Heart right ventricle (tissue), 16 donors: ENCODE results near the gene CCDC184. TPM values are rescaled to one million over a fixed set of nuclear protein-coding genes. Genes with fewer than 3 reads are reported as not detected.

Source experiments
- ATAC-seq, 8 donors: fragments of 200-7000 bp; cut with Tn5 transposase; one replicate each; pipeline ENCODE4 v1.9.1; 2020; ENCODE audit warnings: mild to moderate bottlenecking in 8 of 8, moderate library complexity in 8 of 8, moderate number of reproducible peaks in 1 of 8
- DNase-seq, 2 donors: peaks; one replicate each; pipeline ENCODE4 v3.0.0-alpha.2; 2020
- H3K27ac ChIP-seq, 10 donors: fragments of 200-600 bp; sonication (generic) in 2 of 10; one replicate each; pipeline versions ENCODE4 v1.5.0 to v1.8.0; 2020 to 2022; ENCODE audit warnings: mild to moderate bottlenecking in 3 of 10
- H3K27me3 ChIP-seq, 7 donors: fragments of 200-600 bp; one replicate each; pipeline ENCODE4 v1.8.0; 2021 to 2022; ENCODE audit warnings: mild to moderate bottlenecking in 2 of 7
- H3K36me3 ChIP-seq, 9 donors: fragments of 200-600 bp; sonication (generic) in 1 of 9; one replicate each; pipeline versions ENCODE4 v1.5.0 to v1.8.0; 2020 to 2022; ENCODE audit warnings: mild to moderate bottlenecking in 2 of 9
- H3K4me1 ChIP-seq, 9 donors: fragments of 200-600 bp; sonication (generic) in 1 of 9; one replicate each; pipeline versions ENCODE4 v1.5.0 to v1.8.0; 2020 to 2022; ENCODE audit warnings: mild to moderate bottlenecking in 4 of 9
- H3K4me3 ChIP-seq, 10 donors: fragments of 200-600 bp; sonication (generic) in 2 of 10; one replicate each; pipeline versions ENCODE4 v1.5.0 to v1.8.0; 2020 to 2022; ENCODE audit warnings: mild to moderate bottlenecking in 7 of 10, moderate library complexity in 2 of 10
- H3K9me3 ChIP-seq, 11 donors: fragments of 200-600 bp in 10 of 11; sonication (generic) in 2 of 11; one replicate each; pipeline versions ENCODE4 v1.5.0 to v1.8.0; 2013 to 2022; ENCODE audit warnings: mild to moderate bottlenecking in 2 of 11, control low read depth in 1 of 11, moderate library complexity in 1 of 11
- CTCF ChIP-seq, 9 donors: fragments of 200-600 bp; sonication (generic) in 2 of 9; IDR thresholded peaks; one replicate each; pipeline versions ENCODE4 v1.5.0 to v1.8.0; 2021 to 2022; ENCODE audit warnings: antibody characterized with exemption in 9 of 9, mild to moderate bottlenecking in 5 of 9, moderate library complexity in 1 of 9
- WGBS, 2 donors: extraction: QIAGEN DNeasy Blood & Tissue Kit; methylation state at CpG; one replicate each; pipeline ENCODE4 v1.1.7; 2013; ENCODE audit warnings: inconsistent platforms in 1 of 2; 5-methylcytosine and 5-hydroxymethylcytosine counted together
- intact Hi-C, 10 donors: fragments of 100-400 bp; cut with DNase I; formaldehyde crosslinking; loops; one replicate each; pipeline versions ENCODE4 v1.11.1 to v1.14.2; 2022
- polyA plus RNA-seq, 2 donors: library from polyadenylated mRNA; stranded (reverse); fragments of 200-250 nt; gene quantifications; one replicate each; pipeline ENCODE4 v1.2.3, GENCODE V29; 2013
- total RNA-seq, 10 donors: library from RNA; stranded (reverse); fragmentation: NEBNext Ultra II Directional in 3 of 10; extraction: Animal tissue kit (Norgen Biotek cat#: 25700) in 3 of 10; gene quantifications; one replicate each; pipeline versions ENCODE4 v1.2.1 to v1.2.4, GENCODE V29; 2021 to 2023
- donor health status: Arrhythmogenic right ventricular cardiomyopathy.
- donor health status: ischemic (EF 13 %, LVEDD 7.1; RV severe dilation, severe dysfunction).
- donor health status: healthy with polysubstance abuse.
- donor health status: DM: no; HTN: yes; CAD: no.
- donor health status: DM: no; HTN: no; CAD: no.
- donor health status: ischemic (EF 25% LVEDD 6.9; RV normal size, moderate dysfunction).
- donor health status: ischemic (EF 25% LVEDD 5.7; RV mildly dilated, moderate dysfunction).
- donor health status: healthy.
- donor health status: DM: yes; HTN: yes; CAD: no.
- donor health status: Ischemic cardiomyopathy.
- donor health status: ischemic (EF 35%, LVEDD 5.7; RV mildly dilated, moderate dysfunction).
- donor health status: nonischemic (EF 11% LVEDD 7.7; RV severe dilation, severe dysfunction).
- donor health status: DM: yes; HTN: yes; CAD: no.
- donor health status: PGD.
- donor health status: ischemic (EF 29% LVEDD 5.4; RV normal size, mild dysfunction).
- donor health status: nonischemic (EF 23%, LVEDD 6.1; RV moderate dilation, normal function).

The CCDC184 gene
- total and polyA plus RNA-seq, 12 donors: 0.11 to 1.5 (median 0.49) TPM

- WGBS, 2 donors: 31 to 50% methylated on average over 2 of the region's 2 CpGs
- Histone ChIP-seq H3K4me1 (peaks cover 0 to 23% (median 9%) of the 10 kb centered on the region in 9 donors), H3K4me3 (no peak overlapping the region), H3K27ac (no peak overlapping the region), H3K27me3 (peaks cover 0 to 4% (median 0%) of the 10 kb centered on the region in 7 donors), H3K36me3 (no peaks in the 10 kb centered on the region), H3K9me3 (no peaks in the 10 kb centered on the region)
- ATAC-seq (no peak), DNase-seq (peak in 1 of 2 donors; percentile 33)
- TF ChIP-seq CTCF (IDR thresholded peaks at IDR 0.05): no peak
- intact Hi-C loops: loop anchor here in 9 of 10 donors (5.0 to 10.0 kb wide), 5 partner anchors 64 to 256 kb away; partner anchors contain the start of genes TMEM106C (in 2 of the 9) and VDR (in 1 of the 9)
Observed at GRCh38 chr12:48160807-48161206, 22.6 kb upstream of the CCDC184 start.

GRCh38 chr12:48163150-48163747 is 20.2 kb upstream of the CCDC184 start:
- Histone ChIP-seq H3K4me1 (peaks cover 0 to 6% (median 0%) of the 10 kb centered on the region in 9 donors), H3K9me3 (no peaks in the 10 kb centered on the region), H3K27ac (no peak overlapping the region), H3K4me3 (no peak overlapping the region), H3K27me3 (peaks cover 0 to 16% (median 0%) of the 10 kb centered on the region in 7 donors), H3K36me3 (no peaks in the 10 kb centered on the region)
- no peak for TF ChIP-seq CTCF (IDR thresholded peaks at IDR 0.05)
- WGBS, 2 donors: 55 to 71% methylated on average over 5 of the region's 5 CpGs
- ATAC-seq (no peak), DNase-seq (no peak)
- intact Hi-C loops: loop anchor here (2.0 to 10.0 kb wide), 6 partner anchors 66 to 258 kb away; partner anchors contain the start of genes TMEM106C (in 2 of the 10) and VDR (in 1 of the 10)

GRCh38 chr12:48164451-48164850 is 19.0 kb upstream of the CCDC184 start:
- no peaks in the 10 kb centered on the region for H3K36me3 ChIP-seq
- DNase-seq (no peak), ATAC-seq (no peak)
- H3K9me3 ChIP-seq: no peaks in the 10 kb centered on the region
- H3K4me3 ChIP-seq: no peak overlapping the region
- H3K27ac ChIP-seq: no peak overlapping the region
- 76 to 84% methylated on average over 2 of the region's 2 CpGs for WGBS, 2 donors
- no peak for TF ChIP-seq CTCF (IDR thresholded peaks at IDR 0.05)
- intact Hi-C loops: loop anchor here in 9 of 10 donors (2.0 to 10.0 kb wide), 6 partner anchors 67 to 260 kb away; partner anchors contain the start of genes TMEM106C (in 2 of the 9) and VDR (in 1 of the 9)
- H3K4me1 ChIP-seq: peaks cover 0 to 5% (median 0%) of the 10 kb centered on the region in 9 donors
- H3K27me3 ChIP-seq: peaks cover 0 to 19% (median 0%) of the 10 kb centered on the region in 7 donors

GRCh38 chr12:48165089-48165981 is 18.1 kb upstream of the CCDC184 start:
- H3K4me1 ChIP-seq: peaks cover 0 to 5% (median 0%) of the 10 kb centered on the region in 9 donors
- H3K27ac ChIP-seq: no peak overlapping the region
- H3K36me3 ChIP-seq: no peaks in the 10 kb centered on the region
- intact Hi-C loops: loop anchor here in 5 of 10 donors (1.0 to 10.0 kb wide), 6 partner anchors 63 to 261 kb away; partner anchors contain the start of genes TMEM106C (in 2 of the 5) and VDR (in 1 of the 5)
- peak in 1 of 2 donors; percentile 27 for DNase-seq
- no peak overlapping the region for H3K4me3 ChIP-seq
- H3K9me3 ChIP-seq: no peaks in the 10 kb centered on the region
- WGBS, 2 donors: 21 to 25% methylated on average over 2 of the region's 2 CpGs
- H3K27me3 ChIP-seq: peaks cover 0 to 19% (median 0%) of the 10 kb centered on the region in 7 donors
- TF ChIP-seq CTCF (IDR thresholded peaks at IDR 0.05): peak; percentile 72 to 95 (median 92)
- ATAC-seq: peak in 6 of 8 donors; percentile 38 to 72 (median 54)
